WTC11 (cell line): ENCODE data around the gene ANKRD24.

ENCODE experiments used
- ATF3 ChIP-seq: sonication (generic); formaldehyde crosslinking; conservative IDR thresholded peaks from 2 replicates; pipeline ENCODE4 v1.8.1; 2022; ENCODE audit warnings: mild to moderate bottlenecking, missing genetic modification reagents
- CTCF ChIP-seq: fragments of 200-600 bp; IDR thresholded peaks from 2 replicates; pipeline ENCODE4 v1.8.0; 2022; ENCODE audit warnings: antibody characterized with exemption
- ESRRA ChIP-seq: sonication (generic); formaldehyde crosslinking; IDR thresholded peaks from 2 replicates; pipeline ENCODE4 v1.8.1; 2022; ENCODE audit warnings: mild to moderate bottlenecking, missing genetic modification reagents, borderline replicate concordance
- FOXP4 ChIP-seq: sonication (generic); formaldehyde crosslinking; IDR thresholded peaks from 2 replicates; pipeline ENCODE4 v1.8.0; 2022; ENCODE audit warnings: mild to moderate bottlenecking, missing genetic modification reagents
- GABPB1 ChIP-seq: sonication (generic); formaldehyde crosslinking; IDR thresholded peaks from 2 replicates; pipeline ENCODE4 v1.8.1; 2023; ENCODE audit warnings: mild to moderate bottlenecking, missing genetic modification reagents
- HMGXB4 ChIP-seq: sonication (generic); formaldehyde crosslinking; IDR thresholded peaks from 2 replicates; pipeline ENCODE4 v1.8.1; 2023; ENCODE audit warnings: mild to moderate bottlenecking, moderate library complexity, missing genetic modification reagents
- JUN ChIP-seq: sonication (generic); formaldehyde crosslinking; IDR thresholded peaks from 2 replicates; pipeline ENCODE4 v1.8.0; 2023; ENCODE audit warnings: mild to moderate bottlenecking, missing genetic modification reagents
- RELA ChIP-seq: sonication (generic); formaldehyde crosslinking; IDR thresholded peaks from 2 replicates; pipeline ENCODE4 v1.8.1; 2022; ENCODE audit warnings: missing genetic modification reagents, mild to moderate bottlenecking, borderline replicate concordance
- SP1 ChIP-seq: sonication (generic); formaldehyde crosslinking; conservative IDR thresholded peaks from 2 replicates; pipeline ENCODE4 v1.8.1; 2022; ENCODE audit warnings: missing genetic modification reagents
- TP53 ChIP-seq: sonication (generic); formaldehyde crosslinking; IDR thresholded peaks from 2 replicates; pipeline ENCODE4 v1.8.1; 2023; ENCODE audit warnings: mild to moderate bottlenecking, missing genetic modification reagents
- ZMAT4 ChIP-seq: fragments of 250-450 bp; sonication (Bioruptor Pico); IDR thresholded peaks from 2 replicates; pipeline ENCODE4 v1.9.0; 2021; ENCODE audit warnings: mild to moderate bottlenecking
- TF ChIP-seq, protein P1 (sequence below): sonication (generic); formaldehyde crosslinking; IDR thresholded peaks from 2 replicates; pipeline ENCODE4 v1.8.0; 2023; ENCODE audit warnings: missing genetic modification reagents
- TF ChIP-seq, protein P2 (sequence below): sonication (generic); formaldehyde crosslinking; IDR thresholded peaks from 2 replicates; pipeline ENCODE4 v1.8.0; 2022; ENCODE audit warnings: mild to moderate bottlenecking, missing genetic modification reagents

DNA sequence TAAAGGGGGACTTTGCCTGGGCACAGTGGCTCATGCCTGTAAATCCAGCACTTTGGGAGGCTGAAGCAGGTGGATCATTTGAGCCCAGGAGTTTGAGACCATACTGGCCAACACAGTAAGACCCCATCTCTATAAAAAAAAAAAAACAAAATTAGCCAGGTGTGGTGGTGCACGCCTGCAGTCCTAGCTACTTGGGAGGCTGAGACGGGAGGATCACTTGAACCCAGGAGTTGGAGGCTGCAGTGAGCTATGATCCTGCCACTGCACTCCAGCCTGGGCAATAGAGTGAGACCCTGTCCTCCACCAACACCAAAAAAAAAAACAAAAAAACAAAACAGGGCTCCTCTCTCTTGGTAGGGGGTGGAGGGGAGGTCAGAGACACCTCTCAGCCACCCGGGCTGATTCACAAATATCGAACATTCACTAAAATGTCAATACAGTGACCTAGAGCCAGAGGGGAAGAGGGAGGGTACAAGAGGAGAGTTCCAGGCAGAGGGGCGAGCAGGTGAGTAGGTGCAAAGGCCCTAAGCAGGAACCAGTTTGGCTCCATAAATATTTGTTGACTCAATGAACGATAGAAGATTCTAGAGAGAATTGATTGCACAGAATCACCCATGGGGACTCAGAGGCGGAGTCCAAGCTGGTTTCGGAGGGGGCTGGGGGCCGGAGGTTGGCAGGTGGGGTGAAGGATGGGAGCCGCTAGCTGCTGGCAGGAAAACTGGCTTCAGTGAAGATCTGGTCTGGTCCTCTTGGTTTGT is 30.1 kb upstream of the ANKRD24 start:
- TF ChIP-seq FOXP4: no peak
- no peak for TF ChIP-seq CTCF
- TF ChIP-seq, protein P1, sequence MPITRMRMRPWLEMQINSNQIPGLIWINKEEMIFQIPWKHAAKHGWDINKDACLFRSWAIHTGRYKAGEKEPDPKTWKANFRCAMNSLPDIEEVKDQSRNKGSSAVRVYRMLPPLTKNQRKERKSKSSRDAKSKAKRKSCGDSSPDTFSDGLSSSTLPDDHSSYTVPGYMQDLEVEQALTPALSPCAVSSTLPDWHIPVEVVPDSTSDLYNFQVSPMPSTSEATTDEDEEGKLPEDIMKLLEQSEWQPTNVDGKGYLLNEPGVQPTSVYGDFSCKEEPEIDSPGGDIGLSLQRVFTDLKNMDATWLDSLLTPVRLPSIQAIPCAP (CRISPR knock-in tag): no peak
- TF ChIP-seq ZMAT4: no peak
- no peak for TF ChIP-seq SP1 (CRISPR knock-in tag)
- TF ChIP-seq, protein P2, sequence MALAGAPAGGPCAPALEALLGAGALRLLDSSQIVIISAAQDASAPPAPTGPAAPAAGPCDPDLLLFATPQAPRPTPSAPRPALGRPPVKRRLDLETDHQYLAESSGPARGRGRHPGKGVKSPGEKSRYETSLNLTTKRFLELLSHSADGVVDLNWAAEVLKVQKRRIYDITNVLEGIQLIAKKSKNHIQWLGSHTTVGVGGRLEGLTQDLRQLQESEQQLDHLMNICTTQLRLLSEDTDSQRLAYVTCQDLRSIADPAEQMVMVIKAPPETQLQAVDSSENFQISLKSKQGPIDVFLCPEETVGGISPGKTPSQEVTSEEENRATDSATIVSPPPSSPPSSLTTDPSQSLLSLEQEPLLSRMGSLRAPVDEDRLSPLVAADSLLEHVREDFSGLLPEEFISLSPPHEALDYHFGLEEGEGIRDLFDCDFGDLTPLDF (CRISPR knock-in tag): no peak
- no peak for TF ChIP-seq ATF3
- no peak for TF ChIP-seq RELA
- TF ChIP-seq HMGXB4: no peak
- TF ChIP-seq GABPB1 (CRISPR knock-in tag): no peak
- TF ChIP-seq ESRRA: no peak
- no peak for TF ChIP-seq TP53 (CRISPR knock-in tag)
- TF ChIP-seq JUN (CRISPR knock-in tag): no peak
